ENCODE measurements around the gene TRIM15. TPM values are rescaled to one million over a fixed set of nuclear protein-coding genes. Genes with fewer than 3 reads are reported as not detected.

TRIM15 gene
- total RNA-seq, 1 experiment from 2014 or later = 6.5 TPM

- intact Hi-C loops (cut with micrococcal nuclease) = no loop called here
- no peak overlapping the region for H3K27ac ChIP-seq (ENCODE audit: low read depth, low read length)
- CTCF ChIA-PET = interaction anchor here (1.1 kb wide), 2 partner anchors 12 to 13 kb away, joined by 4 to 6 read pairs; no protein-coding TSS in a partner anchor
- BruUV-seq (replicated peaks) = no TSS peak
- no peaks in the 10 kb centered on the region for H4K20me1 ChIP-seq (ENCODE audit: insufficient read depth)
- TF ChIP-seq MAX (IDR thresholded peaks at IDR 0.05) (no peak), SP1 (IDR thresholded peaks at IDR 0.05; ENCODE audit: low read depth) (no peak), ATF3 (IDR thresholded peaks at IDR 0.05) (no peak), POLR2AphosphoS5 (IDR thresholded peaks at IDR 0.05; ENCODE audit: low read depth, low read length) (no peak), EZH2 (IDR thresholded peaks at IDR 0.05) (no peak), ZNF274 (IDR thresholded peaks at IDR 0.05; ENCODE audit: low read depth, low read length) (no peak), ZFX (IDR thresholded peaks at IDR 0.05) (no peak), ZBTB33 (IDR thresholded peaks at IDR 0.05; ENCODE audit: extremely low read depth, insufficient replicate concordance, low read length) (no peak), POLR2A (IDR thresholded peaks at IDR 0.05; ENCODE audit: borderline replicate concordance, extremely low read depth, insufficient read depth, insufficient read length) (no peak), FOSL1 (IDR thresholded peaks at IDR 0.05; ENCODE audit: low read depth) (no peak), EGR1 (IDR thresholded peaks at IDR 0.05; ENCODE audit: low read depth) (no peak), EZH2phosphoT487 (IDR thresholded peaks at IDR 0.05; ENCODE audit: borderline replicate concordance) (no peak), YY1 (IDR thresholded peaks at IDR 0.05; ENCODE audit: extremely low read depth, insufficient replicate concordance, low read depth, low read length) (no peak), TCF7L2 (IDR thresholded peaks at IDR 0.05; ENCODE audit: borderline replicate concordance, extremely low read depth, insufficient read depth, insufficient read length) (no peak), CTCF (IDR thresholded peaks at IDR 0.05 in 2 of 3, conservative IDR thresholded peaks at IDR 0.05 in 1 of 3; ENCODE audit: borderline replicate concordance in 1 of 3, insufficient read depth in 1 of 3, low read depth in 2 of 3, low read length in 2 of 3) (no peak)
- ATAC-seq (no peak), DNase-seq (ENCODE audit: low read depth, low spot score) (no peak)
- H3K27me3 ChIP-seq (ENCODE audit: insufficient read depth, low read length) = no peaks in the 10 kb centered on the region
- H3K9me3 ChIP-seq (ENCODE audit: control insufficient read depth in 1 of 2, insufficient read depth in 1 of 2, low read depth in 1 of 2, low read length in 2 of 2) = no peaks in the 10 kb centered on the region
- H3K4me1 ChIP-seq (ENCODE audit: control insufficient read depth in 1 of 2, insufficient read depth in 2 of 2, low read length in 2 of 2) = no peaks in the 10 kb centered on the region
- H3K9me2 ChIP-seq (ENCODE audit: insufficient read depth) = no peaks in the 10 kb centered on the region
- H3K79me2 ChIP-seq (ENCODE audit: insufficient read depth, low read length) = no peaks in the 10 kb centered on the region
- H2AFZ ChIP-seq (ENCODE audit: low read depth, low read length, poor library complexity, severe bottlenecking) = peak overlapping the region; percentile 77
- H3K4me2 ChIP-seq (ENCODE audit: low read length) = no peak overlapping the region
- POLR2A ChIA-PET = no interaction called here
- RAD21 ChIA-PET (ENCODE audit: low non-redundant PET in 1 of 2, low total read pairs in 2 of 2, uncharacterized antibody in 2 of 2, unreplicated experiment in 2 of 2) = no interaction called here
- H3K4me3 ChIP-seq (replicated peaks in 1 of 2; ENCODE audit: low read depth in 1 of 2, low read length in 2 of 2) = no peak overlapping the region
- H3K9ac ChIP-seq (ENCODE audit: low read length) = no peak overlapping the region
- no peaks in the 10 kb centered on the region for H3K36me3 ChIP-seq (ENCODE audit: control insufficient read depth in 1 of 2, insufficient read depth in 2 of 2, low read length in 2 of 2)
These were observed 19.6 kb upstream of the TRIM15 start for GRCh38 chr6:30143780-30144179.

All from HCT116 (cell line).